H1 (cell line): Measurements from ENCODE around the gene PAQR5. TPM values are rescaled to one million over a fixed set of nuclear protein-coding genes. Genes with fewer than 3 reads are reported as not detected.

ENCODE experiments used
- CTCF ChIA-PET: fragments of 300-600 bp; sonication (Branson Sonifier 250); formaldehyde crosslinking; loops from one replicate; lab custom pipeline; 2021; ENCODE audit not compliant: partially characterized antibody; lab: Charles Lee
- POLR2A ChIA-PET: fragments of 300-600 bp; sonication (Branson Sonifier 250); formaldehyde crosslinking; loops from one replicate; lab custom pipeline; 2021; ENCODE audit warnings: inconsistent platforms; ENCODE audit not compliant: partially characterized antibody; lab: Charles Lee
- DNase-seq, 2 experiments: peaks; one replicate each; pipeline versions ENCODE4 v3.0.0 to v3.0.0-alpha.2; 2010 to 2022; ENCODE audit warnings: low spot score in 2 of 2, low read depth in 1 of 2, mixed read lengths in 1 of 2
- FAIRE-seq: peaks from 2 replicates; lab custom pipeline; 2011; peaks lifted over from hg19 to GRCh38; lab: Jason Lieb, UNC
- H2AFZ ChIP-seq: 2 replicates; pipeline ENCODE4 v1.8.1; 2012; ENCODE audit warnings: low read length, inconsistent platforms
- H2AK5ac ChIP-seq: 2 replicates; pipeline ENCODE4 v1.6.1; 2013; ENCODE audit warnings: low read depth, low read length
- H2BK120ac ChIP-seq: replicated peaks from 2 replicates; pipeline ENCODE3; 2013; ENCODE audit warnings: low read depth, low read length, inconsistent platforms
- H2BK12ac ChIP-seq: 2 replicates; pipeline ENCODE4 v1.6.1; 2013; ENCODE audit warnings: low read depth, low read length
- H2BK15ac ChIP-seq: 2 replicates; pipeline ENCODE4 v1.6.1; 2013; ENCODE audit warnings: low read length
- H2BK20ac ChIP-seq: 2 replicates; pipeline ENCODE4 v1.6.1; 2013; ENCODE audit warnings: low read length
- H2BK5ac ChIP-seq: 2 replicates; pipeline ENCODE4 v1.6.1; 2013; ENCODE audit warnings: low read depth, low read length
- H3K14ac ChIP-seq: 2 replicates; pipeline ENCODE4 v1.6.1; 2013; ENCODE audit warnings: inconsistent platforms; ENCODE audit not compliant: insufficient read length
- H3K18ac ChIP-seq: 2 replicates; pipeline ENCODE4 v1.6.1; 2013; ENCODE audit warnings: low read length; ENCODE audit errors: extremely low read depth
- H3K23ac ChIP-seq: 2 replicates; pipeline ENCODE4 v1.6.1; 2013; ENCODE audit warnings: inconsistent platforms; ENCODE audit not compliant: insufficient read length
- H3K23me2 ChIP-seq: 2 replicates; pipeline ENCODE4 v1.6.1; 2013; ENCODE audit warnings: low read depth, low read length
- H3K27ac ChIP-seq: 2 replicates; pipeline ENCODE4 v1.6.1; 2011; ENCODE audit warnings: low read depth, low read length, inconsistent platforms
- H3K27me3 ChIP-seq, 4 experiments: replicated peaks in 1 of 4; 1 replicate in 1 of 4; 2 replicates in 3 of 4; pipeline versions ENCODE4 v1.6.1 to v1.8.1; 2011 to 2013; ENCODE audit warnings: low read length in 3 of 4, mild to moderate bottlenecking in 3 of 4, inconsistent platforms in 2 of 4, mixed read lengths in 2 of 4, moderate library complexity in 1 of 4; ENCODE audit not compliant: control insufficient read depth in 3 of 4, insufficient read depth in 3 of 4; ENCODE audit errors: extremely low read depth in 1 of 4
- H3K36me3 ChIP-seq, 4 experiments: 2 replicates each; pipeline versions ENCODE4 v1.6.1 to v1.8.1; 2011 to 2013; ENCODE audit warnings: mild to moderate bottlenecking in 4 of 4, low read length in 3 of 4, moderate library complexity in 2 of 4, control low read depth in 1 of 4, inconsistent platforms in 1 of 4; ENCODE audit not compliant: insufficient read depth in 4 of 4, control insufficient read depth in 2 of 4
- H3K4ac ChIP-seq: replicated peaks from 2 replicates; pipeline ENCODE3; 2013; ENCODE audit warnings: low read length, low read depth, mixed read lengths, inconsistent platforms; ENCODE audit not compliant: insufficient read length
- H3K4me1 ChIP-seq, 4 experiments: replicated peaks in 1 of 4; 1 replicate in 1 of 4; 2 replicates in 3 of 4; pipeline versions ENCODE4 v1.6.1 to v1.8.1; 2011 to 2013; ENCODE audit warnings: low read length in 3 of 4, inconsistent platforms in 2 of 4, mixed read lengths in 1 of 4; ENCODE audit not compliant: insufficient read depth in 4 of 4, control insufficient read depth in 3 of 4
- H3K4me2 ChIP-seq, 2 experiments: 2 replicates each; pipeline versions ENCODE4 v1.6.1 to v1.8.1; 2011 to 2013; ENCODE audit warnings: low read depth in 2 of 2, low read length in 2 of 2, control low read depth in 1 of 2, inconsistent platforms in 1 of 2, mild to moderate bottlenecking in 1 of 2; ENCODE audit not compliant: insufficient read depth in 1 of 2
- H3K4me3 ChIP-seq, 4 experiments: fragments of 200-600, 300-600 bp in 1 of 4; sonication (generic), shearing (Covaris generic), sonication (Bioruptor Twin) in 1 of 4; 2 replicates each; pipeline versions ENCODE4 v1.5.1 to v1.8.1; 2011 to 2016; ENCODE audit warnings: low read length in 4 of 4, low read depth in 3 of 4, control low read depth in 2 of 4, inconsistent platforms in 2 of 4, mild to moderate bottlenecking in 2 of 4, mixed read lengths in 1 of 4, moderate library complexity in 1 of 4; ENCODE audit not compliant: insufficient read depth in 2 of 4; ENCODE audit errors: extremely low read depth in 1 of 4
- H3K56ac ChIP-seq: replicated peaks from 2 replicates; pipeline ENCODE3; 2013; ENCODE audit warnings: low read depth, mild to moderate bottlenecking, mixed read lengths, low read length, inconsistent platforms; ENCODE audit not compliant: insufficient read length
- H3K79me1 ChIP-seq: 2 replicates; pipeline ENCODE4 v1.6.1; 2013; ENCODE audit warnings: low read depth, low read length, control low read depth
- H3K79me2 ChIP-seq, 2 experiments: 2 replicates each; pipeline versions ENCODE4 v1.6.1 to v1.8.1; 2012 to 2013; ENCODE audit warnings: low read length in 2 of 2, mild to moderate bottlenecking in 2 of 2, inconsistent platforms in 1 of 2; ENCODE audit not compliant: insufficient read depth in 2 of 2, control insufficient read depth in 1 of 2
- H3K9ac ChIP-seq, 4 experiments: replicated peaks in 1 of 4; 1 replicate in 1 of 4; 2 replicates in 3 of 4; pipeline versions ENCODE4 v1.6.1 to v1.8.1; 2011 to 2013; ENCODE audit warnings: low read depth in 3 of 4, low read length in 3 of 4, control low read depth in 2 of 4, mild to moderate bottlenecking in 2 of 4, moderate library complexity in 2 of 4, inconsistent platforms in 1 of 4; ENCODE audit errors: extremely low read depth in 1 of 4
- H3K9me3 ChIP-seq, 2 experiments: 2 replicates each; pipeline versions ENCODE4 v1.6.1 to v1.8.1; 2012 to 2013; ENCODE audit warnings: mild to moderate bottlenecking in 2 of 2, moderate library complexity in 2 of 2, control low read depth in 1 of 2, inconsistent platforms in 1 of 2, low read depth in 1 of 2, low read length in 1 of 2, mixed read lengths in 1 of 2; ENCODE audit not compliant: insufficient read depth in 2 of 2
- H4K20me1 ChIP-seq, 2 experiments: replicated peaks in 1 of 2; 2 replicates each; pipeline versions ENCODE3 to v1.8.1; 2011 to 2013; ENCODE audit warnings: inconsistent platforms in 2 of 2, low read length in 2 of 2, mild to moderate bottlenecking in 1 of 2; ENCODE audit not compliant: insufficient read depth in 2 of 2, control insufficient read depth in 1 of 2
- H4K5ac ChIP-seq: 2 replicates; pipeline ENCODE4 v1.6.1; 2013; ENCODE audit warnings: low read length, low read depth, mixed read lengths, inconsistent platforms; ENCODE audit not compliant: insufficient read length
- H4K8ac ChIP-seq: 2 replicates; pipeline ENCODE4 v1.8.0; 2013; ENCODE audit warnings: mild to moderate bottlenecking, moderate library complexity, low read length, inconsistent platforms; ENCODE audit not compliant: insufficient read depth; ENCODE audit errors: extremely low read depth
- H4K91ac ChIP-seq: replicated peaks from 2 replicates; pipeline ENCODE3; 2013; ENCODE audit warnings: low read length, mixed read lengths, inconsistent platforms; ENCODE audit not compliant: insufficient read length
- EP300 ChIP-seq, 2 experiments: IDR thresholded peaks; 1 replicate in 1 of 2; 2 replicates in 1 of 2; pipeline ENCODE4 v1.6.1; 2011 to 2012; ENCODE audit warnings: low read depth in 2 of 2, low read length in 2 of 2, mild to moderate bottlenecking in 2 of 2, borderline replicate concordance in 1 of 2, inconsistent platforms in 1 of 2, moderate library complexity in 1 of 2
- FOSL1 ChIP-seq: IDR thresholded peaks from 2 replicates; pipeline ENCODE4 v1.6.1; 2011; ENCODE audit warnings: mild to moderate bottlenecking, low read depth, low read length, moderate library complexity; ENCODE audit not compliant: insufficient read depth
- GABPA ChIP-seq: IDR thresholded peaks from 2 replicates; pipeline ENCODE4 v1.6.1; 2011; ENCODE audit warnings: mild to moderate bottlenecking, low read length, moderate library complexity, borderline replicate concordance; ENCODE audit not compliant: insufficient read depth
- NANOG ChIP-seq: IDR thresholded peaks from 2 replicates; pipeline ENCODE4 v1.6.1; 2011; ENCODE audit warnings: low read length, low read depth, mild to moderate bottlenecking, inconsistent platforms; ENCODE audit not compliant: insufficient read depth, poor library complexity, severe bottlenecking
- NRF1 ChIP-seq: IDR thresholded peaks from 2 replicates; pipeline ENCODE4 v1.6.1; 2011; ENCODE audit warnings: mild to moderate bottlenecking, low read depth, low read length, improper control_type of control experiment
- RAD21 ChIP-seq, 2 experiments: IDR thresholded peaks in 1 of 2; conservative IDR thresholded peaks in 1 of 2; 2 replicates each; pipeline ENCODE4 v1.6.1; 2011; ENCODE audit warnings: low read depth in 2 of 2, low read length in 2 of 2, improper control_type of control experiment in 1 of 2, inconsistent platforms in 1 of 2, mild to moderate bottlenecking in 1 of 2, moderate library complexity in 1 of 2
- RXRA ChIP-seq: IDR thresholded peaks from 2 replicates; pipeline ENCODE4 v1.6.1; 2011; ENCODE audit warnings: low read depth, mild to moderate bottlenecking, low read length, moderate library complexity; ENCODE audit not compliant: insufficient read depth
- SIRT6 ChIP-seq: IDR thresholded peaks from one replicate; pipeline ENCODE4 v1.7.1; 2012; ENCODE audit warnings: low read length, inconsistent platforms
- SRF ChIP-seq: IDR thresholded peaks from 2 replicates; pipeline ENCODE4 v1.6.1; 2011; ENCODE audit warnings: mild to moderate bottlenecking, low read depth, low read length, moderate library complexity
- TAF1 ChIP-seq: IDR thresholded peaks from 2 replicates; pipeline ENCODE4 v1.6.1; 2011; ENCODE audit warnings: mild to moderate bottlenecking, low read depth, low read length
- TEAD4 ChIP-seq: IDR thresholded peaks from 2 replicates; pipeline ENCODE4 v1.6.1; 2012; ENCODE audit warnings: low read depth, low read length, inconsistent platforms, mixed read lengths
- WGBS, 2 experiments: shearing (Covaris generic) in 1 of 2; methylation state at CpG; one replicate each; pipeline versions ENCODE4 v1.1.6 to v1.1.7; 2013 to 2015; ENCODE audit warnings: low lambda C conversion rate in 2 of 2, mixed read lengths in 2 of 2, inconsistent platforms in 1 of 2, low coverage in 1 of 2, missing lambda C conversion rate in 1 of 2; ENCODE audit not compliant: insufficient replicate concordance in 2 of 2, insufficient coverage in 1 of 2, insufficient read length in 1 of 2; ENCODE audit errors: extremely low coverage in 1 of 2, missing lambda C conversion rate in 1 of 2; 5-methylcytosine and 5-hydroxymethylcytosine counted together
- polyA plus RNA-seq, 7 experiments: library from polyadenylated mRNA; depleted of rRNA in 3 of 7; stranded (reverse) in 5 of 7; unstranded in 2 of 7; fragments of >200 nt in 5 of 7; fragments of 200-250 nt in 2 of 7; gene quantifications; 1 replicate in 5 of 7; 2 replicates in 1 of 7; 4 replicates in 1 of 7; pipeline versions ENCODE4 v1.2.1 to v1.2.3, GENCODE V29; 2011 to 2013; ENCODE audit warnings: missing spikeins in 2 of 7, mixed read lengths in 2 of 7
- total RNA-seq: library from RNA; stranded (reverse); fragmentation: NEBNext Ultra II Directional; extraction: Animal tissue kit (Norgen Biotek cat#: 25700); gene quantifications from 2 replicates; pipeline ENCODE4 v1.2.1, GENCODE V29; 2021

The PAQR5 gene
- total and polyA plus RNA-seq, 2 of the 8 experiments (the other 6 are each of a cell fraction or from before 2014, with no cell fraction given): 8.7 to 18.1 TPM

- peaks cover 0 to 6% (median 4%) of the 10 kb centered on the region in 4 experiments for H3K4me1 ChIP-seq
- H4K8ac ChIP-seq: no peak overlapping the region
- H3K56ac ChIP-seq: no peak overlapping the region
- no peaks in the 10 kb centered on the region; a peak in 4 of 8 replicates for H3K36me3 ChIP-seq
- H3K14ac ChIP-seq: no peak overlapping the region
- TF ChIP-seq NRF1: no peak
- no peak for TF ChIP-seq NANOG
- no peak for TF ChIP-seq TEAD4
- no peak for TF ChIP-seq FOSL1
- no peak for TF ChIP-seq RAD21 (IDR thresholded peaks at IDR 0.05 in 1 of 2, conservative IDR thresholded peaks at IDR 0.05 in 1 of 2; ENCODE audit: low read depth in 2 of 2, low read length in 2 of 2)
- no peak for TF ChIP-seq TAF1
- TF ChIP-seq EP300 (IDR thresholded peaks at IDR 0.05; ENCODE audit: borderline replicate concordance in 1 of 2, low read depth in 2 of 2, low read length in 2 of 2): no peak
- no peak for TF ChIP-seq GABPA
- TF ChIP-seq SIRT6: no peak
- TF ChIP-seq RXRA: no peak
- TF ChIP-seq SRF: no peak
- no peak overlapping the region for H4K91ac ChIP-seq
- 86% methylated on average over 3 of the region's 3 CpGs; no CpG with 5 or more reads in 1 of the 2 experiments for WGBS, 2 experiments
- H2AK5ac ChIP-seq: no peak overlapping the region; the same call in 1 of the 2 replicates
- H3K23ac ChIP-seq: no peak overlapping the region
- no peaks in the 10 kb centered on the region for H4K20me1 ChIP-seq
- H3K9ac ChIP-seq: no peak overlapping the region
- no peak overlapping the region for H2AFZ ChIP-seq
- ChIA-PET POLR2A (no interaction called here), CTCF (interaction anchor here (1.0 to 2.9 kb wide), 6 partner anchors 8 to 86 kb away, joined by 3 to 14 read pairs (median 4); no protein-coding TSS in a partner anchor)
- no peak overlapping the region for H3K4ac ChIP-seq
- H3K4me3 ChIP-seq: no peak overlapping the region
- H2BK12ac ChIP-seq: no peak overlapping the region
- peaks cover 2% of the 10 kb centered on the region; the same call in 1 of the 2 replicates for H3K23me2 ChIP-seq
- H2BK120ac ChIP-seq: no peak overlapping the region
- H3K18ac ChIP-seq: no peak overlapping the region
- no peaks in the 10 kb centered on the region for H3K27me3 ChIP-seq
- H4K5ac ChIP-seq: no peak overlapping the region
- H3K79me1 ChIP-seq: peaks cover 5% of the 10 kb centered on the region
- no peak overlapping the region for H3K4me2 ChIP-seq
- no peaks in the 10 kb centered on the region for H3K9me3 ChIP-seq
- no peak overlapping the region for H2BK20ac ChIP-seq
- no peak overlapping the region for H2BK5ac ChIP-seq
- DNase-seq (no peak), FAIRE-seq (no peak)
- no peaks in the 10 kb centered on the region; a peak in 1 of 4 replicates for H3K79me2 ChIP-seq
- no peak overlapping the region for H2BK15ac ChIP-seq
- no peak overlapping the region for H3K27ac ChIP-seq
These were observed 9.2 kb downstream of the PAQR5 start for GRCh38 chr15:69307939-69308338.
